Measurements from ENCODE around the gene FEV. TPM values are rescaled to one million over a fixed set of nuclear protein-coding genes. Genes with fewer than 3 reads are reported as not detected.
A peak's percentile ranks its signal among the peaks of the same experiment; 100 is the strongest.

FEV gene
- total and polyA plus RNA-seq, 8 donors: 0.35 to 32.6 (median 1.4) TPM

DNA sequence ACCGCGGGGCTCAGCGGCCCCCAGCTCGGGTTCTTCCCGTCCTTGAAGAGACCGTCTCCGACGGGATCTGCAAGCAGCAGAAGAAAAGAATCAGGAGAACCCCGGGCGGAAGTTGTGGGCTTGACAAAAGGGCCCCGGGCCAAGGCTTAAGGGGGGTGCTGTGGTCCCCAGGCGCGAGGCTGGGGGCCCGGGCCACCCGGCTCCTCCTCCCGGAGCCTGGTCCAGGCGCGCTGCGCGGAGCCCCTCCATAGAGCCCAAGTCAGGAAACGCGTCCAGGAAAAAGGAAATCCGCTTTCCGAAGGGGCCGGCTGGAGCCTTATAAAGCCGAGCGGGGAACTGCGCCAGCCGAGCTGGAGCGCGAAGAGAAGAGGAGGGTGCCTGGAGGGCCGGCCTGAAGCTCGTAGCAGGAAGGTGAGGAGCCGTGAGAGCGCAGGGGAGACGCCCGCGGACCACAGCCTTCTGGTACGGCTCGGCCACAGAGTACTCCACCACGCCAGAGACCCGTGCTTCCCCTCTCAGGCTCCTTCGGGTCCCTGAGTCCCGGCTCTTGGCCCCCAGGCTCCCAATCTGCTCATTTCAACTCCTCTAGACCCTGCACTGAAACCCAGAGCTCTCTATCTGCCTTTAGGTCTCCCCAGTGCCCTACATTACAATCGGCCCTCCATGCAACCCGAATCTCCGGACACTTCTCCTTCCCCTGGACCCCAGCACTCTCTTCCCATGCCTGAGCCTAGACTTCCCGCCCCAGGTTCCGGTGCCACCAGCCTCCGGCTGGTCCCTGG lies 554 bp downstream of the FEV start:
- Histone ChIP-seq H3K4me3 (peak overlapping the region in 1 of 4 donors; percentile 25), H3K27me3 (peaks cover 0 to 52% (median 15%) of the 10 kb centered on the region in 4 donors), H3K4me1 (peaks cover 5 to 16% (median 16%) of the 10 kb centered on the region in 3 donors), H3K9me3 (no peaks in the 10 kb centered on the region), H3K36me3 (no peaks in the 10 kb centered on the region), H3K27ac (no peak overlapping the region)
- FAIRE-seq: no peak
- ATAC-seq: peak in 3 of 4 donors; percentile 9 to 21 (median 14)
- TF ChIP-seq, protein P1, sequence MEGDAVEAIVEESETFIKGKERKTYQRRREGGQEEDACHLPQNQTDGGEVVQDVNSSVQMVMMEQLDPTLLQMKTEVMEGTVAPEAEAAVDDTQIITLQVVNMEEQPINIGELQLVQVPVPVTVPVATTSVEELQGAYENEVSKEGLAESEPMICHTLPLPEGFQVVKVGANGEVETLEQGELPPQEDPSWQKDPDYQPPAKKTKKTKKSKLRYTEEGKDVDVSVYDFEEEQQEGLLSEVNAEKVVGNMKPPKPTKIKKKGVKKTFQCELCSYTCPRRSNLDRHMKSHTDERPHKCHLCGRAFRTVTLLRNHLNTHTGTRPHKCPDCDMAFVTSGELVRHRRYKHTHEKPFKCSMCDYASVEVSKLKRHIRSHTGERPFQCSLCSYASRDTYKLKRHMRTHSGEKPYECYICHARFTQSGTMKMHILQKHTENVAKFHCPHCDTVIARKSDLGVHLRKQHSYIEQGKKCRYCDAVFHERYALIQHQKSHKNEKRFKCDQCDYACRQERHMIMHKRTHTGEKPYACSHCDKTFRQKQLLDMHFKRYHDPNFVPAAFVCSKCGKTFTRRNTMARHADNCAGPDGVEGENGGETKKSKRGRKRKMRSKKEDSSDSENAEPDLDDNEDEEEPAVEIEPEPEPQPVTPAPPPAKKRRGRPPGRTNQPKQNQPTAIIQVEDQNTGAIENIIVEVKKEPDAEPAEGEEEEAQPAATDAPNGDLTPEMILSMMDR (IDR thresholded peaks at IDR 0.05): no peak
- peak in 3 of 6 donors; percentile 25 to 78 (median 62) for DNase-seq
- intact Hi-C loops (cut with DNase I): no loop called here
- 1 to 3% methylated on average over 44 to 50 of the region's 50 CpGs for WGBS, 2 donors

DNA sequence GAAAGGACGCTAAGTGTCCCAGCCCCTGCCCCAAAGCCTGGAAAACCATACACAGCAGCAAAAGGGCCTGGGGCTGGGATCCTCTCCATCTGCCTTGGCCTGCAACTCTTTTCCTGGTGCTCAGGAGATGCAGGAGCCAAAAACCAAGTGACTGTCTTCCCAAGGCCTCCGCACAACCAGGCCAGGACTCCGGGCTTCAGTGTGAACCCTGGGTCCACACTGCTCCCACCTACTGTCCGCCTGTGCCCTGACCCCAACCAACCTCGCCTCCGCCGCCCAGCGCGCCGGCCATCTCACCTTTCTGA lies 1.1 kb downstream of the FEV start:
- 12 to 22% methylated on average over 10 of the region's 10 CpGs for WGBS, 2 donors
- peaks cover 5 to 16% (median 16%) of the 10 kb centered on the region in 3 donors for H3K4me1 ChIP-seq
- ATAC-seq (no peak), FAIRE-seq (no peak), DNase-seq (no peak)
- peak overlapping the region in 1 of 4 donors; percentile 25 for H3K4me3 ChIP-seq
- TF ChIP-seq, protein P1 (IDR thresholded peaks at IDR 0.05): no peak
- no peaks in the 10 kb centered on the region for H3K9me3 ChIP-seq
- intact Hi-C loops (cut with DNase I): no loop called here
- no peak overlapping the region for H3K27ac ChIP-seq
- H3K27me3 ChIP-seq: peaks cover 0 to 47% (median 15%) of the 10 kb centered on the region in 4 donors
- H3K36me3 ChIP-seq: no peaks in the 10 kb centered on the region

DNA sequence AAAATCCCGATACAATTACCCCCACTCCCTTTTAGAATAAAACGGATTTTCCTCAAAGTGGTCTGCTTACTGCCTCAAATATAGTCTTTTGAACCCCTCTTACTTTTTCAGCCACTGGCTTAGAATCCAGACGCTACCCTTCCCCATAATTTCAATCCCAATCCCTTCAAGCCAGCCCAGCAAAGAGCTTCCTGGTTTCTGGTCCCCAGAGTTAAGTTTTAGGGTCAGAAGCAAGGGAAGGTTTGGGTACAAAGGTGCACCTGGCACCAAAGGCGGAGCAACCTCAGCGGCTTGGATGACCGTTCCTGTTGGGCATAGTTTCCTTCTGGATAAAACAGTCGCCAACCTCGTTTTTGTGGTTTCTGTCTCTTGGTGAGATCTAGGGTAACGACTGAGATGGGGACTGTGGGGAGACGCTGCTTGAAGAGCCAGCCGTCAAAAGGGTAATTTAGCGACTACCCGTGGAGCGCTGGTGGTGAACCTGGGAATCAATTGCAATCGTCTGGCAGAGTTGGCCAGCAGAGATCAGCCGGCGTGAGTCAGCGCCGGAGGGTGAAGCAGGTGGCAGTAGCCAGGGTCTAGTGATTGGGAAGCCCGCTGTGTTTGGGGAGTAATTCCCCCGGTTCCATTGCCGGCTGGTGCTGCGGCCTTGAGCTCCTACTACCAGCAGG lies 1.6 kb downstream of the FEV start:
- WGBS, 2 donors: 19 to 22% methylated on average over 23 of the region's 23 CpGs
- Histone ChIP-seq H3K27ac (no peak overlapping the region), H3K9me3 (no peaks in the 10 kb centered on the region), H3K27me3 (peaks cover 0 to 46% (median 15%) of the 10 kb centered on the region in 4 donors), H3K36me3 (no peaks in the 10 kb centered on the region), H3K4me1 (peaks cover 5 to 16% (median 16%) of the 10 kb centered on the region in 3 donors), H3K4me3 (peak overlapping the region in 1 of 4 donors; percentile 25)
- FAIRE-seq (no peak), DNase-seq (peak in 3 of 6 donors; percentile 22 to 58 (median 54)), ATAC-seq (peak in 1 of 4 donors; percentile 9)
- intact Hi-C loops (cut with DNase I): no loop called here
- TF ChIP-seq, protein P1 (IDR thresholded peaks at IDR 0.05): no peak

DNA sequence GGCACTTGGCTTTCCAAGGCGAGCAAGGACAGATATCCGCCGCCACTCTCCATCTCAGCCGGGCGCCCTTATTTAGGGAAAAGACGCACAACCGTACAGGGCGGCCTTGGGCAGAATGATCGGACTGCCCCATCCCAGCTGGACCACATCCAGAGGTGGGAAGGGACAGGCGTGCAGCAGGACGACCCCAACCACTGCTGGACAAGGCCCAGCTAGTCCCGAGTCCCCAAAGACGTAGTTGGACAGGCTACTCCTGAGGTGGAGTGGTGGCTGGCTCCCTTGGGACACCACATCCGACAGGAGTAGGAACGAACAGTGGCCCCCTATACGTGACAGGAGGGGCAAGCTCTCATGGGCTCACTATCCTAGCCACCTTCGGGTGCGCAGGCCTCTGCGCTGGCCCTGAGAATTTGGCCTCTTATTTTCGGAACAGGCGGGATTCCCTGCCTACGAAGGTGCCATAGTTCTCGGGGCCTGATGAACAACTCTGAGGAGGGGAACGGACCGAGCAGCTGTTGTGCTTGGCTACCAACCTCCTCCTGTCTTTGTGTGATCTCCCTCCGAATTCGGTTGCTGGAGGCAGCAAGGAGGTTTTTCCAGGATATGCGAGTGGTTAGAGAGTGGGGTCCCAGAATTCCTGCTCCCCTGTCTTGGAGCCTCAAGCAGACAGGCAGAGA lies 2.3 kb downstream of the FEV start:
- ATAC-seq (no peak), FAIRE-seq (no peak), DNase-seq (peak in 2 of 6 donors; percentile 13 to 46)
- H3K27ac ChIP-seq: no peak overlapping the region
- H3K9me3 ChIP-seq: no peaks in the 10 kb centered on the region
- 16 to 19% methylated on average over 28 of the region's 28 CpGs for WGBS, 2 donors
- H3K27me3 ChIP-seq: peaks cover 0 to 41% (median 15%) of the 10 kb centered on the region in 4 donors
- H3K36me3 ChIP-seq: no peaks in the 10 kb centered on the region
- H3K4me1 ChIP-seq: peaks cover 5 to 16% (median 16%) of the 10 kb centered on the region in 3 donors
- TF ChIP-seq, protein P1 (IDR thresholded peaks at IDR 0.05): no peak
- H3K4me3 ChIP-seq: peak overlapping the region in 1 of 4 donors; percentile 36
- intact Hi-C loops (cut with DNase I): no loop called here
